B cell (primary cell): ENCODE results near the gene FSTL5. TPM values are rescaled to one million over a fixed set of nuclear protein-coding genes. Genes with fewer than 3 reads are reported as not detected.

ENCODE experiments used
- ATAC-seq: fragments of 200-7000 bp; cut with Tn5 transposase; one replicate; pipeline ENCODE4 v1.10.0; 2021; ENCODE audit warnings: low read depth, mild to moderate bottlenecking, moderate number of reproducible peaks, moderate library complexity
- CTCF ChIA-PET: fragments of 350-600 bp; sonication (Branson Sonifier 250); formaldehyde crosslinking; loops from one replicate; lab custom pipeline; 2021; ENCODE audit warnings: antibody characterized with exemption, inconsistent platforms; lab: Charles Lee
- POLR2A ChIA-PET: fragments of 350-600 bp; sonication (Branson Sonifier 250); formaldehyde crosslinking; loops from one replicate; lab custom pipeline; 2021; ENCODE audit warnings: antibody characterized with exemption; lab: Charles Lee
- DNase-seq: peaks from one replicate; pipeline ENCODE4 v3.0.0; 2013
- H2AFZ ChIP-seq: 2 replicates; pipeline ENCODE4 v1.6.1; 2012; ENCODE audit warnings: mild to moderate bottlenecking, low read depth, low read length; ENCODE audit not compliant: insufficient read depth, poor library complexity, severe bottlenecking
- H3K27ac ChIP-seq, 2 donors: 1 replicate in 1 of 2; 2 replicates in 1 of 2; pipeline ENCODE4 v1.5.1; 2012 to 2013; ENCODE audit warnings: low read length in 2 of 2, mild to moderate bottlenecking in 2 of 2, moderate library complexity in 1 of 2
- H3K27me3 ChIP-seq, 4 experiments: fragments of 200-600 bp in 1 of 4; sonication (generic) in 1 of 4; replicated peaks in 1 of 4; 1 replicate in 2 of 4; 2 replicates in 2 of 4; pipeline versions ENCODE4 v1.6.1 to v1.7.0; 2013 to 2016; ENCODE audit warnings: low read length in 3 of 4, mild to moderate bottlenecking in 2 of 4, mixed read lengths in 1 of 4, moderate library complexity in 1 of 4; ENCODE audit not compliant: insufficient read depth in 4 of 4, control insufficient read depth in 3 of 4; ENCODE audit errors: control extremely low read depth in 1 of 4
- H3K36me3 ChIP-seq, 2 experiments: replicated peaks in 1 of 2; 1 replicate in 1 of 2; 2 replicates in 1 of 2; pipeline versions ENCODE4 v1.6.1 to v1.7.1; 2013; ENCODE audit warnings: low read length in 1 of 2; ENCODE audit not compliant: insufficient read depth in 2 of 2, control insufficient read depth in 1 of 2; ENCODE audit errors: control extremely low read depth in 1 of 2, extremely low read depth in 1 of 2
- H3K4me1 ChIP-seq, 2 donors: fragments of 200-600 bp in 1 of 2; sonication (generic) in 1 of 2; 1 replicate in 1 of 2; 2 replicates in 1 of 2; pipeline versions ENCODE4 v1.5.1 to v1.6.1; 2013 to 2017; ENCODE audit warnings: low read length in 2 of 2; ENCODE audit not compliant: control insufficient read depth in 2 of 2, insufficient read depth in 2 of 2
- H3K4me2 ChIP-seq: replicated peaks from 2 replicates; pipeline ENCODE3; 2012; ENCODE audit warnings: mild to moderate bottlenecking, low read depth, low read length; ENCODE audit not compliant: poor library complexity, severe bottlenecking
- H3K4me3 ChIP-seq, 5 experiments: fragments of 200-600 bp in 1 of 5; sonication (generic) in 1 of 5; 1 replicate in 3 of 5; 2 replicates in 2 of 5; pipeline versions ENCODE4 v1.5.1 to v1.7.0; 2011 to 2016; ENCODE audit warnings: low read length in 4 of 5, mild to moderate bottlenecking in 4 of 5, low read depth in 2 of 5, control low read depth in 1 of 5, moderate library complexity in 1 of 5; ENCODE audit not compliant: insufficient read depth in 1 of 5; ENCODE audit errors: control extremely low read depth in 1 of 5, extremely low read depth in 1 of 5
- H3K79me2 ChIP-seq: fragments of 200-600 bp; sonication (generic); one replicate; pipeline ENCODE4 v1.6.0; 2016; ENCODE audit warnings: low read length; ENCODE audit not compliant: control insufficient read depth, insufficient read depth
- H3K9ac ChIP-seq: fragments of 200-600 bp; sonication (generic); 2 replicates; pipeline ENCODE4 v1.6.1; 2017; ENCODE audit warnings: mild to moderate bottlenecking, low read length, moderate library complexity
- H3K9me3 ChIP-seq, 3 donors: one replicate each; pipeline versions ENCODE4 v1.6.1 to v1.7.1; 2013; ENCODE audit warnings: low read length in 2 of 3; ENCODE audit not compliant: control insufficient read depth in 2 of 3, insufficient read depth in 1 of 3; ENCODE audit errors: control extremely low read depth in 1 of 3
- H4K20me1 ChIP-seq: 2 replicates; pipeline ENCODE4 v1.6.0; 2012; ENCODE audit warnings: mild to moderate bottlenecking, low read length; ENCODE audit not compliant: insufficient read depth, control insufficient read depth, poor library complexity, severe bottlenecking
- H3K27ac Mint-ChIP-seq: one replicate; pipeline ENCODE4 v1.8.0; 2021; ENCODE audit warnings: mixed read lengths
- H3K27me3 Mint-ChIP-seq: one replicate; pipeline ENCODE4 v1.8.0; 2021; ENCODE audit warnings: mixed read lengths
- H3K4me1 Mint-ChIP-seq: one replicate; pipeline ENCODE4 v1.8.0; 2021; ENCODE audit warnings: mixed read lengths
- H3K4me3 Mint-ChIP-seq: one replicate; pipeline ENCODE4 v1.8.0; 2021; ENCODE audit warnings: mixed read lengths
- H3K9me3 Mint-ChIP-seq: one replicate; pipeline ENCODE4 v1.8.0; 2022; ENCODE audit warnings: mixed read lengths; ENCODE audit not compliant: insufficient read depth
- CTCF ChIP-seq: fragments of 200-600 bp; IDR thresholded peaks from one replicate; pipeline ENCODE4 v1.8.0; 2022; ENCODE audit warnings: antibody characterized with exemption, mild to moderate bottlenecking
- EZH2 ChIP-seq: IDR thresholded peaks from 2 replicates; pipeline ENCODE4 v1.6.1; 2012; ENCODE audit warnings: borderline replicate concordance, low read depth, mild to moderate bottlenecking, moderate library complexity, low read length; ENCODE audit not compliant: insufficient read depth, poor library complexity, severe bottlenecking
- WGBS: methylation state at CpG from one replicate; pipeline ENCODE4 v1.1.5; 2013; ENCODE audit warnings: missing lambda C conversion rate; ENCODE audit not compliant: insufficient coverage; 5-methylcytosine and 5-hydroxymethylcytosine counted together
- intact Hi-C: fragments of 100-400 bp; cut with micrococcal nuclease; formaldehyde crosslinking; loops from one replicate; pipeline ENCODE4 v1.10.0; 2022
- polyA plus RNA-seq: library from polyadenylated mRNA; depleted of rRNA; stranded (reverse); fragments of >200 nt; gene quantifications from 2 replicates; pipeline ENCODE4 v1.2.3, GENCODE V29; 2012
- total RNA-seq, 2 donors: library from RNA; stranded (reverse); fragments of 120-200 nt in 1 of 2; gene quantifications; 1 replicate in 1 of 2; 2 replicates in 1 of 2; pipeline versions ENCODE4 v1.2.3 to v1.2.4, GENCODE V29; 2013 to 2022

FSTL5 gene
- total and polyA plus RNA-seq, 2 donors (not counting 1 experiment from before 2014, with no cell fraction given), result not detected

- no CpG with 5 or more reads among the region's 2 CpGs for WGBS
- DNase-seq, result no peak
- H3K36me3 ChIP-seq, result no peaks in the 10 kb centered on the region
- no peaks in the 10 kb centered on the region for H3K79me2 ChIP-seq
- H3K4me2 ChIP-seq, result no peak overlapping the region
- H4K20me1 ChIP-seq, result no peaks in the 10 kb centered on the region
- H3K4me1 Mint-ChIP-seq, result no peaks in the 10 kb centered on the region
- no peaks in the 10 kb centered on the region for H3K27me3 Mint-ChIP-seq
- POLR2A ChIA-PET, result no interaction called here
- H3K9me3 ChIP-seq, result no peaks in the 10 kb centered on the region
- H3K4me1 ChIP-seq, result no peaks in the 10 kb centered on the region
- H3K27ac ChIP-seq, result no peak overlapping the region
- ATAC-seq, result no peak
- intact Hi-C loops, result no loop called here
- no peak overlapping the region for H3K4me3 ChIP-seq
- CTCF ChIA-PET, result no interaction called here
- no peak overlapping the region for H3K9ac ChIP-seq
- H3K9me3 Mint-ChIP-seq, result peaks cover 10% of the 10 kb centered on the region
- H2AFZ ChIP-seq, result no peak overlapping the region
- TF ChIP-seq EZH2 (no peak), CTCF (no peak)
- H3K27me3 ChIP-seq, result no peaks in the 10 kb centered on the region
- no peak overlapping the region for H3K4me3 Mint-ChIP-seq
- H3K27ac Mint-ChIP-seq, result no peak overlapping the region
Measured at GRCh38 chr4:161595230-161595771, 568.5 kb downstream of the FSTL5 start.

- no peak for ATAC-seq
- no peak overlapping the region for H3K4me3 ChIP-seq
- Mint-ChIP-seq H3K9me3 (no peaks in the 10 kb centered on the region), H3K4me3 (no peak overlapping the region), H3K27ac (no peak overlapping the region), H3K27me3 (no peaks in the 10 kb centered on the region), H3K4me1 (no peaks in the 10 kb centered on the region)
- CTCF ChIA-PET, result no interaction called here
- no peak for DNase-seq
- no peaks in the 10 kb centered on the region for H3K9me3 ChIP-seq
- no peaks in the 10 kb centered on the region for H3K36me3 ChIP-seq
- no peak overlapping the region for H3K27ac ChIP-seq
- no peak overlapping the region for H2AFZ ChIP-seq
- intact Hi-C loops, result no loop called here
- H3K4me1 ChIP-seq, result no peaks in the 10 kb centered on the region
- no peaks in the 10 kb centered on the region for H4K20me1 ChIP-seq
- no peak overlapping the region for H3K9ac ChIP-seq
- POLR2A ChIA-PET, result no interaction called here
- H3K27me3 ChIP-seq, result no peaks in the 10 kb centered on the region
- WGBS, result 100% methylated on average over 1 of the region's 6 CpGs
- no peak overlapping the region for H3K4me2 ChIP-seq
- H3K79me2 ChIP-seq, result no peaks in the 10 kb centered on the region
- TF ChIP-seq CTCF (no peak), EZH2 (no peak)
Measured at GRCh38 chr4:161585011-161585410, 578.8 kb downstream of the FSTL5 start.
